GM23338 (cell line): ENCODE results near the gene CSF1R. TPM values are rescaled to one million over a fixed set of nuclear protein-coding genes. Genes with fewer than 3 reads are reported as not detected.

Experiments
- ATAC-seq: fragments of 200-7000 bp; cut with Tn5 transposase; 3 replicates; pipeline ENCODE4 v1.9.1; 2020
- DNase-seq: peaks from one replicate; pipeline ENCODE4 v3.0.0-alpha.2; 2015; ENCODE audit warnings: low spot score
- H2AFZ ChIP-seq: fragments of 200-600 bp; sonication (generic); 2 replicates; pipeline ENCODE4 v1.8.0; 2016; ENCODE audit warnings: antibody characterized with exemption, mild to moderate bottlenecking, moderate library complexity
- H3F3A ChIP-seq: fragments of 200-600 bp; sonication (generic); replicated peaks from 2 replicates; pipeline ENCODE4 v1.8.0; 2017; ENCODE audit warnings: antibody characterized with exemption, mixed run types, low read depth
- H3K27ac ChIP-seq: fragments of 200-600 bp; sonication (generic); 2 replicates; pipeline ENCODE4 v1.6.1; 2016; ENCODE audit warnings: low read depth
- H3K27me3 ChIP-seq: fragments of 200-600 bp; sonication (generic); 2 replicates; pipeline ENCODE4 v1.8.0; 2016; ENCODE audit warnings: mild to moderate bottlenecking, mixed run types, moderate library complexity; ENCODE audit not compliant: insufficient read depth
- H3K36me3 ChIP-seq: fragments of 200-600 bp; sonication (generic); 2 replicates; pipeline ENCODE4 v1.8.0; 2016; ENCODE audit warnings: mild to moderate bottlenecking; ENCODE audit not compliant: insufficient read depth
- H3K4me1 ChIP-seq: fragments of 200-600 bp; sonication (generic); 2 replicates; pipeline ENCODE4 v1.8.0; 2016; ENCODE audit warnings: mild to moderate bottlenecking, moderate library complexity; ENCODE audit not compliant: insufficient read depth
- H3K4me2 ChIP-seq: fragments of 200-600 bp; sonication (generic); 2 replicates; pipeline ENCODE4 v1.7.1; 2017; ENCODE audit warnings: mixed run types
- H3K4me3 ChIP-seq: fragments of 200-600 bp; sonication (generic); 2 replicates; pipeline ENCODE4 v1.6.1; 2016; ENCODE audit warnings: mixed run types
- H3K79me2 ChIP-seq: fragments of 200-600 bp; sonication (generic); replicated peaks from 2 replicates; pipeline ENCODE4 v1.8.0; 2017; ENCODE audit warnings: mild to moderate bottlenecking; ENCODE audit not compliant: insufficient read depth
- H3K9me2 ChIP-seq: fragments of 200-600 bp; sonication (generic); 2 replicates; pipeline ENCODE4 v1.8.0; 2017; ENCODE audit not compliant: insufficient read depth
- H4K20me1 ChIP-seq: fragments of 200-600 bp; sonication (generic); replicated peaks from 2 replicates; pipeline ENCODE4 v1.8.0; 2017; ENCODE audit warnings: mild to moderate bottlenecking; ENCODE audit not compliant: insufficient read depth
- H3K27ac Mint-ChIP-seq: 2 replicates; pipeline ENCODE4 v1.8.0; 2020; ENCODE audit warnings: inconsistent platforms, mild to moderate bottlenecking, moderate library complexity, mixed read lengths
- H3K27me3 Mint-ChIP-seq: 3 replicates; pipeline ENCODE4 v1.8.0; 2022; ENCODE audit warnings: low read depth, mild to moderate bottlenecking, moderate library complexity, mixed read lengths, inconsistent platforms; ENCODE audit not compliant: insufficient read depth, poor library complexity
- H3K36me3 Mint-ChIP-seq: 3 replicates; pipeline ENCODE4 v1.8.0; 2021; ENCODE audit warnings: low read depth, mild to moderate bottlenecking, inconsistent platforms, moderate library complexity, mixed read lengths
- H3K4me1 Mint-ChIP-seq: 3 replicates; pipeline ENCODE4 v1.8.0; 2020; ENCODE audit warnings: mild to moderate bottlenecking, inconsistent platforms, mixed read lengths
- H3K4me3 Mint-ChIP-seq: 3 replicates; pipeline ENCODE4 v1.8.0; 2021; ENCODE audit warnings: moderate library complexity, mild to moderate bottlenecking, inconsistent platforms, mixed read lengths
- H3K9me3 Mint-ChIP-seq: 3 replicates; pipeline ENCODE4 v1.8.0; 2020; ENCODE audit warnings: moderate library complexity, mild to moderate bottlenecking, inconsistent platforms, mixed read lengths
- CREB1 ChIP-seq: fragments of 250-450 bp; sonication (Bioruptor Pico); IDR thresholded peaks from 2 replicates; pipeline ENCODE4 v1.5.0; 2020; ENCODE audit warnings: low read depth, mild to moderate bottlenecking, moderate library complexity
- CTCF ChIP-seq, 2 experiments: fragments of 200-600 bp in 1 of 2; sonication (generic) in 1 of 2; conservative IDR thresholded peaks; 2 replicates each; pipeline versions ENCODE4 v1.5.1 to v1.6.1; 2016 to 2017; ENCODE audit warnings: antibody characterized with exemption in 2 of 2, low read depth in 2 of 2, mild to moderate bottlenecking in 2 of 2, moderate library complexity in 1 of 2
- ETS1 ChIP-seq: IDR thresholded peaks from 2 replicates; pipeline ENCODE4 v1.6.1; 2016; ENCODE audit warnings: antibody characterized with exemption
- EZH2 ChIP-seq: fragments of 200-600 bp; sonication (generic); IDR thresholded peaks from one replicate; pipeline ENCODE4 v1.8.0; 2017; ENCODE audit warnings: antibody characterized with exemption, mild to moderate bottlenecking, low read depth; ENCODE audit not compliant: unreplicated experiment
- EZH2phosphoT487 ChIP-seq: fragments of 200-600 bp; sonication (generic); IDR thresholded peaks from one replicate; pipeline ENCODE4 v1.8.1; 2018; ENCODE audit warnings: antibody characterized with exemption; ENCODE audit not compliant: unreplicated experiment
- JUNB ChIP-seq: IDR thresholded peaks from one replicate; pipeline ENCODE4 v1.6.1; 2016; ENCODE audit warnings: antibody characterized with exemption; ENCODE audit not compliant: unreplicated experiment
- NANOG ChIP-seq: IDR thresholded peaks from 2 replicates; pipeline ENCODE4 v1.6.1; 2016; ENCODE audit warnings: antibody characterized with exemption, borderline replicate concordance
- POLR2AphosphoS5 ChIP-seq: IDR thresholded peaks from 2 replicates; pipeline ENCODE4 v1.6.1; 2016; ENCODE audit warnings: antibody characterized with exemption, low read depth
- REST ChIP-seq: IDR thresholded peaks from one replicate; pipeline ENCODE4 v1.6.1; 2018; ENCODE audit warnings: antibody characterized with exemption; ENCODE audit not compliant: unreplicated experiment
- STAT1 ChIP-seq: IDR thresholded peaks from one replicate; pipeline ENCODE4 v1.6.1; 2016; ENCODE audit warnings: antibody characterized with exemption; ENCODE audit not compliant: unreplicated experiment
- ZNF114 ChIP-seq: fragments of 250-450 bp; sonication (Bioruptor Pico); IDR thresholded peaks from 2 replicates; pipeline ENCODE4 v1.5.0; 2020; ENCODE audit warnings: mild to moderate bottlenecking, moderate library complexity
- ZNF331 ChIP-seq: fragments of 250-450 bp; sonication (Bioruptor Pico); IDR thresholded peaks from 2 replicates; pipeline ENCODE4 v1.5.0; 2020; ENCODE audit warnings: low read depth, mild to moderate bottlenecking, moderate library complexity
- ZNF462 ChIP-seq: fragments of 250-450 bp; sonication (Bioruptor Pico); IDR thresholded peaks from 2 replicates; pipeline ENCODE4 v1.5.0; 2020; ENCODE audit warnings: mild to moderate bottlenecking, moderate library complexity
- polyA plus RNA-seq: library from polyadenylated mRNA; unstranded; fragments of >200 nt; fragmentation: Nextera tagmentation; extraction: Ambion mirVana; gene quantifications from 2 replicates; pipeline ENCODE4 v1.2.1, GENCODE V29; 2016
- total RNA-seq: library from RNA; depleted of rRNA; stranded (reverse); fragments of >200 nt; shearing (Covaris generic); gene quantifications from 2 replicates; pipeline ENCODE4 v1.2.3, GENCODE V29; 2014

The CSF1R gene
- total and polyA plus RNA-seq, 2 experiments from 2014 or later = 0.21 TPM; not detected in 1

GRCh38 chr5:150015415-150015814 lies 70.9 kb downstream of the CSF1R start (continued):
- TF ChIP-seq ZNF331 (CRISPR knock-in tag) = no peak
- TF ChIP-seq JUNB = no peak
- TF ChIP-seq POLR2AphosphoS5 = no peak
- TF ChIP-seq CREB1 = no peak
- no peak for TF ChIP-seq STAT1

- Mint-ChIP-seq H3K36me3 (peaks cover 89% of the 10 kb centered on the region), H3K27me3 (no peaks in the 10 kb centered on the region), H3K4me1 (no peaks in the 10 kb centered on the region), H3K9me3 (peaks cover 10% of the 10 kb centered on the region; the same call in 1 of the 3 replicates), H3K4me3 (no peak overlapping the region), H3K27ac (no peak overlapping the region)
- H3K27ac ChIP-seq = no peak overlapping the region
- H2AFZ ChIP-seq = no peak overlapping the region
- TF ChIP-seq CREB1 (no peak), ETS1 (no peak), ZNF114 (no peak), STAT1 (no peak), JUNB (no peak), EZH2phosphoT487 (no peak), NANOG (no peak), CTCF (conservative IDR thresholded peaks at IDR 0.05; ENCODE audit: low read depth in 2 of 2) (no peak), REST (no peak), ZNF462 (CRISPR knock-in tag) (no peak), EZH2 (no peak), POLR2AphosphoS5 (no peak), ZNF331 (CRISPR knock-in tag) (no peak)
- H3K4me1 ChIP-seq = no peaks in the 10 kb centered on the region
- no peaks in the 10 kb centered on the region for H3K27me3 ChIP-seq
- no peaks in the 10 kb centered on the region for H3F3A ChIP-seq
- H3K36me3 ChIP-seq = peaks cover 58% of the 10 kb centered on the region
- H4K20me1 ChIP-seq = peaks cover 10% of the 10 kb centered on the region; the same call in 1 of the 2 replicates
- H3K79me2 ChIP-seq = peaks cover 7% of the 10 kb centered on the region; the same call in 1 of the 2 replicates
- H3K4me3 ChIP-seq = no peak overlapping the region
- DNase-seq (no peak), ATAC-seq (no peak)
- H3K9me2 ChIP-seq = no peaks in the 10 kb centered on the region
- no peak overlapping the region for H3K4me2 ChIP-seq
Measured at GRCh38 chr5:150014456-150014855, 71.9 kb downstream of the CSF1R start.
